ENCODE data around the gene TCIRG1.

TCIRG1 gene

DNA sequence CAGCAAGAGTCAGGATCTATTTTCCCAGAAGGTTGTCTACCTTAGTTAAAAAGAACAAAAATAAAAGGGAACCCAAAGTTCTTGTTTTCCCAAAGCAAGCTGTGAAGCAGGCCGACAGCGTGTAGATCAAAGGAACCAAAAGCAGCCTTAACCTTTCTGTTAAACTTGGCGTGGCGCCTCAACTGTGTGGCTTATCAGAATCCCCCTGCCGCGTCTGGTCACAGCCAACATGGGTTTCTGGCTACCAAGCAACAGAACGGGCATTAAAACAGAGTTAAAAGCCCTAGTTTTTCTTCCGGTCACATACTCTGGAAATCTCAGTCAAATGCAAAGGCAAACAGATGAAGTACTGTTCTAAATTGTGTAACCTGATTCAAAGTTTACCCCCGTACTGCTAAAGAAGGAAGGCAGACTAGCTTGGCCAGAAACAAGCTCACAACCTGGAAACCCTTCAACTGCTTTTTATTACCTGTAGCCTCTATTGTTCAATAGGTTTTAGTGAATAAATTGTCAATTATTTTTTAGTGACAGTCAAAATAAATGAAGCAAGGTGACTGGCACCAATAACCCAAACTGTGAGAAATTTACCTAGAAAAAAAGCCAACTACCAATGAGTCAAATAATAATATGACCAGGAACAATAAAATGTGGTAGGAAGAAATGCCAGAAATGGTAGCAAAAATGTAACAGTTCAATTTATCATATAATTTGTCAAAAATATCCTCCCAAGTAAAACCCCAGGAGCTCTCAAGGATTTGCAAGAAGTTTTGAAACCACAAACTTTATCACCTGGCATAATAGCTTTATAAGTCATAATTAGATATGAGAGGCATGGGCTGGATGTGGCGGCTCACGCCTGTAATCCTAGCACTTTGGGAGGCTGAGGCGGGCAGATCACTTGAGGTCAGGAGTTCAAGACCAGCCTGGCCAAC is 60.9 kb downstream of the TCIRG1 start:
- H3K9ac ChIP-seq (ENCODE audit: low read length) = no peak overlapping the region
- H3K4me2 ChIP-seq (ENCODE audit: low read depth, low read length) = no peak overlapping the region
- no peaks in the 10 kb centered on the region for H3F3A ChIP-seq (ENCODE audit: insufficient read depth, low read length)
- no peak overlapping the region for H3K27ac ChIP-seq (ENCODE audit: low read length)
- H3K4me1 ChIP-seq (ENCODE audit: low read length) = no peaks in the 10 kb centered on the region
- no peak for DNase-seq
- H3K9me2 ChIP-seq (replicated peaks; ENCODE audit: insufficient read depth, low read length) = no peaks in the 10 kb centered on the region
- H3K79me2 ChIP-seq (ENCODE audit: low read length) = peaks cover 69% of the 10 kb centered on the region
- no peaks in the 10 kb centered on the region for H4K20me1 ChIP-seq (ENCODE audit: insufficient read depth, low read length)
- no peak for TF ChIP-seq EZH2 (optimal IDR thresholded peaks at IDR 0.05; ENCODE audit: low read depth, low read length)
- TF ChIP-seq EZH2phosphoT487 (IDR thresholded peaks at IDR 0.05; ENCODE audit: low read length) = no peak
- TF ChIP-seq, protein P1, sequence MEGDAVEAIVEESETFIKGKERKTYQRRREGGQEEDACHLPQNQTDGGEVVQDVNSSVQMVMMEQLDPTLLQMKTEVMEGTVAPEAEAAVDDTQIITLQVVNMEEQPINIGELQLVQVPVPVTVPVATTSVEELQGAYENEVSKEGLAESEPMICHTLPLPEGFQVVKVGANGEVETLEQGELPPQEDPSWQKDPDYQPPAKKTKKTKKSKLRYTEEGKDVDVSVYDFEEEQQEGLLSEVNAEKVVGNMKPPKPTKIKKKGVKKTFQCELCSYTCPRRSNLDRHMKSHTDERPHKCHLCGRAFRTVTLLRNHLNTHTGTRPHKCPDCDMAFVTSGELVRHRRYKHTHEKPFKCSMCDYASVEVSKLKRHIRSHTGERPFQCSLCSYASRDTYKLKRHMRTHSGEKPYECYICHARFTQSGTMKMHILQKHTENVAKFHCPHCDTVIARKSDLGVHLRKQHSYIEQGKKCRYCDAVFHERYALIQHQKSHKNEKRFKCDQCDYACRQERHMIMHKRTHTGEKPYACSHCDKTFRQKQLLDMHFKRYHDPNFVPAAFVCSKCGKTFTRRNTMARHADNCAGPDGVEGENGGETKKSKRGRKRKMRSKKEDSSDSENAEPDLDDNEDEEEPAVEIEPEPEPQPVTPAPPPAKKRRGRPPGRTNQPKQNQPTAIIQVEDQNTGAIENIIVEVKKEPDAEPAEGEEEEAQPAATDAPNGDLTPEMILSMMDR (IDR thresholded peaks at IDR 0.05; ENCODE audit: low read length) = no peak
- no peak overlapping the region for H3K4me3 ChIP-seq (ENCODE audit: low read length)
- no peak overlapping the region for H2AFZ ChIP-seq (ENCODE audit: low read length)
- H3K27me3 ChIP-seq (replicated peaks; ENCODE audit: insufficient read depth, low read length) = no peaks in the 10 kb centered on the region
- H3K9me3 ChIP-seq (replicated peaks; ENCODE audit: insufficient read depth, low read length) = no peaks in the 10 kb centered on the region
- peaks cover 3% of the 10 kb centered on the region; the same call in 1 of the 2 replicates for H3K36me3 ChIP-seq (replicated peaks; ENCODE audit: insufficient read depth, low read length)
